NOMO-1 treated with DMSO at 0.1 percent for 48 hours (cell line): Measurements from ENCODE around the gene MAML3.

Source experiments
- DNase-seq: peaks from one replicate; lab custom pipeline; 2025; ENCODE audit not compliant: unreplicated experiment; lab: John Stamatoyannopoulos, UW

The MAML3 gene

DNA sequence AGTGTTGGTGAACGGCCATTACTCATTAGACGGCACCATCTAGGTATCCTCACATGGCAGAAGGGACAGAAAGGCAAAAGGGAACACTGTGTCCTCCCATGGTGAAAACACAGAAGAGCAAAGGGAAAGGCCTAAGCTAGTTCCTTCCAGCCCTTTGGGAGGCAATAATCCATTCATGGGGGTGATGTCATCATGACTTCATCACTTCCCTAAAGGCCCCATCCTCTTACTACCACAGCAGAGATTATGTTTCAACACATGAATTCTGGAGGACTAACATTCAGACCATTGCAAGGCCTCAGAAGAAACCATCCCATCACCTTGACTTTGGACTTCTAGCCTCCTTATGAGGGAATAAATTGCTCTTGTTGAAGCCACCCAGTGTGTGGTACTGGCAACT lies 250.1 kb downstream of the MAML3 start:
- no peak for DNase-seq

DNA sequence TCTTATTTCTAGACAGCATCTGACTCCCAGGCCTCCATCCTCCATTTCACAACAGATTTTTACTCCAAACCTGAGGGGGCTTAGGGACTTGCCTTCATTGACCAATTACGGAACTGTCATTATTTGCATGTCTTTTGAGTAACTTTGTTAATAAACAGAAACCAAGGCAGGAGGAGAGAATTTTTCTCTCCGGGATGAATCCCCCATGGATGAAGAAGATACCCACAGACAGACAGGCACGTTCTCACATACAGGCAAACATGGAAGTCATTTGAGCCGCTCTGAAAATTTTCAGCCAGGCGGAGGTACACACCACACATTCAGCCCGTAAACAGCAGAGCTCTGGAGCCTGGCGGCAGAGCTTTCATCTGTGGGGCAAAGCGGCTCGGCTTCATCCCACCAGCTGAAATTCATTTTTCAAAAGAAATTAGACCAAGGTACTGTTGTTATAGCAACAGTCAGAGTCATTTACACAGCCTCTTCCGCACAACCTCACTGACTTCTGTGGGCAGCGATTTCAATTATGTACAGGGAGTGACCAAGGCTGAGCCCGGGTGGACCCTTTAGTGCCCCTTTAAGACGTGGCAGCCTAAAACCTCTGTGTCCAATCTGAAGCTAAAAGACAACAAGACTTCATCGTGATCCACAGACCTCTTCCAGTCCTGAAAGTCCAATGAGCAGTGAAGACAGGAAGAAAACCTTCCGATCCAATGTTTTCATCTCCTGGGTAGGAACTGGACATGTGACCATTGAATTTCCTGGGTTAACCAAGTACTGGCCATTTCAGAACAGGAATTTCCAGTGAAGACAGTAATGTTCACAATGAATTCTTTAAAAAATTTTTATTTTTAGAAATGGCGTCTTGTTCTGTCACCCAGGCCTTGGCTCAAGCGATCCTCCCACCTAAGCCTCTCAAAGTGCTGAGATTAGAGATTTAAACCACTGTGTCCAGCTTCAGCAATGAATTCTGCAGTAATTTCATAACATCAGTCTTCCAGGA lies 251.4 kb downstream of the MAML3 start:
- no peak for DNase-seq

GRCh38 chr4:139901531-139902320 lies 252.3 kb downstream of the MAML3 start:
- DNase-seq, result no peak

DNA sequence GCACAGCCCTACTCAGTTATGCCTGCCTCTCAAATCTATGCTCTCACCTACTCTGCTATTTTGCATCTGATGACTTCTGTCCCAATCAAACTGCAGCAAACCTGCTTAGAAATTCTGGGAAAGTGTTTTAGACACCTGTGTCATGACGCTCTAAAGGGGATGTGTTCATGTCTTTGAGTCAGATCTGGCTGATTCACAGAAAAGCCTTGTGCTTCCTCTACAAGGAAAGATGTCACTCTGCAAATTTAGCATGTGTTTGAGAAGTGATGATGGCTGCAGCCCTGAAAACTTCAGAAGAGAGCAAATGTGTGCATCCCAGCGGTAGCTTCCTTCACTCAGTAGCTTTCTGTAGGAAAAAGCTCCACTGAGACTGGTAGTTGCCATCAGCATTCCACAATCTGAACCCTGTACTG lies 253.0 kb downstream of the MAML3 start:
- DNase-seq, result no peak

GRCh38 chr4:139899346-139899745 lies 254.6 kb downstream of the MAML3 start:
- no peak for DNase-seq

DNA sequence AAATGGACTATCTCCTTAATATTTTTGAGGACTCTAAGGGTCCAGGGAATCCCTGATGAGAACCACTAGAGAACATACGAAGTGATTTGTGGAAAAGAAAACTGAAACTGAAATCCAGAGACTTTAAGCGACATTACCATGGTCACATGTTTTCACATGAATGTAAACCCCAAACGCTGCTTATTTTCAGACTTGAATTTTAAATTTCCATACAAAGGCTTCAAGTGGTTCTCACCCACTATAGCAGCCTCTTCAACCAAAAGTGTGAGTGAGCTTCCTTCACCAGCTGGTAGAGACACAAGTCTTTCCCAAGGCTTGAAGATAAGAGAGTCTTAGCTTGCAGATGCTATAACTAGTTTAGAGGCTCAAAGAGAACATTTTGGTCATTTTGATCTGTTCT lies 255.7 kb downstream of the MAML3 start:
- no peak for DNase-seq

GRCh38 chr4:139896091-139896604 lies 257.8 kb downstream of the MAML3 start:
- no peak for DNase-seq

- DNase-seq, result no peak
These were observed 260.2 kb downstream of the MAML3 start for GRCh38 chr4:139893801-139894200.

GRCh38 chr4:139892973-139893736 lies 260.8 kb downstream of the MAML3 start:
- no peak for DNase-seq

DNA sequence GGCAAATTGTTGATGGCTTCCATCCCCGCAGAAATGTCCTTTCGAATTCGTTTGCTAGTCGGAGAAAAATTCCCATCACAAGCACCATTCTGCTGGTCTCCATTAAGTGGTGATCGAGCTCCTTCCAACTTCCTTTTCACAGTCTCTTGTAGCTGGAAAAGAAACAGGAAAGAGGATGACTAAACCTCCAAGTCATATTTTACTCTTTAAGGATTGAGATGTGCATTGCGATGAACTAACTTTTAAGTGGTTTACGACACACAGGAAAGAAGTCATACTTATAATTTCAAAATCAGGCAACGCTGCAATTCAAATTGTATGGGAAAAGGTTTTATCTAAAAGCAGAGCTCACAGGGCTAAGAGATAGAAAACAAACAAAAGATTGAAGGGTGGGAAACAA lies 263.2 kb downstream of the MAML3 start:
- peak; percentile 48 for DNase-seq

DNA sequence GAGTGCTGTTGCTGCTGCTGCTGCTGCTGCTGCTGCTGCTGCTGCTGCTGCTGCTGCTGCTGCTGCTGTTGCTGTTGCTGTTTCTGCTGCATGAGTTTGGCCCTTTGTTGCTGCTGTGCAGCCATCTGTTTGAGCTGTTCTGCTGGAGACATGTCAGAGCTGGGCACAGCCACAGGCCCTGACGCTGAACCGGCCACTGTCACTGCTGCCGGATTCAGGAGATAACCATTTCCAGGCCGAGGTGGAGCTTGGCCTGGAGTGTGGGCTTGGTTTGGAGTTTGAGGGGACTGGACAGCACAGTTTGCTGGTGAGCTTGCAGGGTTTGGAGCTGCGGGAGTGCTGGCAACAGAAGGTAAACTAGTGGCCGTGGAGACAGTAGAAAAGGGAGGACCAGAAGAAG lies 264.1 kb downstream of the MAML3 start:
- DNase-seq, result no peak

DNA sequence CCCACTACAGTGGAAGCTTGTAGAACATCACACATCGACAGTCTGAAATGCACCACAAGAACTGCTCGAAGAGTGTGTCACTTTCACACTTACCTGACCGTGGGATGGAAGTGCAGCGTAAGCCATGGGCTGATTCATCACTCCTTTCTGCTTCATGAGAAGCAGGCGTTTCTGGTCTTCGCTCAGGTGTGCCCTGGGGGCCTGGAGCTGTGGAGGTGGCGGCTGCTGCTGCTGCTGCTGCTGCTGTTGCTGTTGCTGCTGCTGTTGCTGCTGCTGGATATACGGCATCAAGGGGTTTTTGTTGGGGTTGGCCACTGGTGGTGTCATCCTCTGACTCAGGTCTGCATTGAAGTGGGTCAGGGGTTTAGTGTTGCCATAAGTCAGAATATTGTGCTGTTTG lies 264.7 kb downstream of the MAML3 start:
- no peak for DNase-seq

GRCh38 chr4:139887962-139888735 lies 265.8 kb downstream of the MAML3 start:
- no peak for DNase-seq

DNA sequence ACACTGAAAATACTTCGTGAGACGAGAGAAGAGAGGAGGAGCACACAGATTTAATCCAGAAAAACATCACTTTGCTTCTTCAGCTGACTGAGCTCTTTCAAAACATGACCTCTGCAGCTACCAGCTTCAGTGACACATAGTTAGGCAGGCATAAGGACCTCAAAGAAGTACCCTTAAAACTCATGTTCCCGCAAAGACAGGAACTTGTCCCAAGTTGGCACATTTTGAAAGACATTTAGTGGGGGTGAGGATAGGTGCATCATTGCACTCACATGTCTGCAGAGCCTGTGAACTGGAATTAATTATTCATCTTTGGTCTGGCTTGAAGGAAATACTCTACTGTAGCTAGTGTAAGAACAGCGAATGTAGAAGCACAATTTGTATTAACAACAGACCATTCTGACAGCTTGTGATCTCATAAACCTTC lies 266.6 kb downstream of the MAML3 start:
- no peak for DNase-seq

DNA sequence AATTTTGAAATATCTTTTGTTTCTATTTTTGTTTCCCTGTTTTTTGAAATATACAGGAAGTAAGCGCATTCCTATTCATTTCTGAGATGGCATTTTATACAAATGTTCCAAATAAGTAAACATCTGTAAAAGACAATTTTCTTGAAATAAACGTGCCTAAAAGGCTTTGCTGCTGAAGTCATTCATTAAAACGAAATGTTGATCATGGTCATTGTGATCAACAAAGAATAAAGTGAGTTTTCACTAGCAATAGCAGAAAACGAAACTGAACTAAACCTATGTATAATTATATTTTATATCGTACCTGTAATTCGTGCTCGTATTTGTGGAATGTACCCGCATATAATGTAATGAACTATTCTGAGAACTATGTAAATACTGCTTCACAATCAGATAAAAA lies 267.2 kb downstream of the MAML3 start:
- DNase-seq, result no peak

- DNase-seq, result no peak
These were observed 269.5 kb downstream of the MAML3 start for GRCh38 chr4:139884438-139884837.

GRCh38 chr4:139880841-139881240 lies 273.1 kb downstream of the MAML3 start:
- no peak for DNase-seq

GRCh38 chr4:139878050-139878449 lies 275.9 kb downstream of the MAML3 start:
- no peak for DNase-seq

DNA sequence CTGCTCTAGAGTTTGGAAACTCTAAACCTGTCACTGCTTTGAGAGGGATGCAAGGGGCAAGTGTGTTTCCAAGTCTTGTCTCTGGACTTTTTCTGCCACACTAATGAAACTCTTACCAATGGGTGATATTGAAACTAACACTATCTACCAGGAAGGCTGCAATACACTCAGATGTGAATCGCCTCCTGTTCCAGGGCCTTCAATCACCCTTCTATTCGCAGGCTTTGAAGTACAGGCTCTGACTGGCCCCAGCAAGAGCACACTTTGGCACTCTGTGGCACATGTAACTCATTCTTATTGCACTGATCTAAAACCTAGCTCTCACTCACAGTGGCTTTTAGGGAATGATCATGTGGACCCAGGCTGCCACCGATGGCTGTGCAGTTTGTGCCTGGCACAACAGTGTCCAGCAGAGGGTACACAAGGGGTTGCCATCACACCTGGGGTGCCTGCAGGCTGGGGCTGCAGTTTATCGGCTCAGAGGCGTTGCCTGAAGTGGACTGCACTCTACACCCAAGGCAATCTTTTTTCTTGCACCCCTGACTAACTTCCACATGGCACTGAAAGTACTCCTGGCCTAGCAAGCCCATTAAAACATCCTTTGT lies 277.5 kb downstream of the MAML3 start:
- no peak for DNase-seq

GRCh38 chr4:139875411-139875825 lies 278.6 kb downstream of the MAML3 start:
- no peak for DNase-seq
